ENCODE measurements around the gene AP1G1. TPM values are rescaled to one million over a fixed set of nuclear protein-coding genes. Genes with fewer than 3 reads are reported as not detected.

The AP1G1 gene
- total RNA-seq, 1 experiment from 2014 or later = 139 TPM

DNA sequence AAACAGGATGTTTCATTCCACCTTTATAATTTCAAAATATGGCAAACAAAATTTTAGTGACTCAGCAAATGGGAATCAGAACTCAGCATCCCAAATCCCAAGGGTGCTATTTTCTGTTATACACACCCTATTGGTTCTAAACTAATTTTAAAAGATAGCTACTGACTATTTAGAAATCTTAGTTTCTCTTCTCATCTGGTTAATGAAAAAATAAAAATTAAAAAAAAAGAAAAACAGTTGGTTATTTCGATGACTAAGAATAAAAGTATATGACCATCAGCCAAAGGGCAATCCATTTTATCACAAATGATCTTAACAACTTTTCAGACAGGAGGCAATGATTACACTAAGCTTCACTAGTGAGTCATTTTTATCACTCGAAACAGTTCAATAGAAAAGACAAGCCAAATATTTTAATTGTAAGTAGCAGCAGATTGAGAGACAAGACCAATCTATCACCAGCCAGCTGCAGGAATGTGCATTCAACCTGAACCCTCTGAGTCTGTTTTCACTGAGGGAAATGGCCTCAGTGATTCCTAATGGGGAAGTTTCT lies 99.3 kb downstream of the AP1G1 start:
- H3K4me3 ChIP-seq (ENCODE audit: low read depth, low read length) = no peak overlapping the region
- ChIA-PET CTCF (no interaction called here), POLR2A (no interaction called here)
- no TSS peak for BruUV-seq (replicated peaks)
- TF ChIP-seq CTCF (IDR thresholded peaks at IDR 0.05; ENCODE audit: insufficient read depth in 1 of 2, low read depth in 1 of 2, low read length in 1 of 2, severe bottlenecking in 1 of 2, unreplicated experiment in 1 of 2) = no peak
- peak overlapping the region; percentile 42 for H3K27ac Mint-ChIP-seq (ENCODE audit: unreplicated experiment)
- H3K9me3 Mint-ChIP-seq (ENCODE audit: unreplicated experiment) = no peaks in the 10 kb centered on the region
- intact Hi-C loops (cut with micrococcal nuclease; ENCODE audit: unreplicated experiment) = no loop called here
- H3K27me3 ChIP-seq (replicated peaks; ENCODE audit: control insufficient read depth, insufficient read depth, low read length) = no peaks in the 10 kb centered on the region
- no peaks in the 10 kb centered on the region for H3K27me3 Mint-ChIP-seq (ENCODE audit: insufficient read depth, unreplicated experiment)
- H3K4me1 ChIP-seq = peaks cover 24% of the 10 kb centered on the region
- no peaks in the 10 kb centered on the region for H3K36me3 Mint-ChIP-seq (ENCODE audit: insufficient read depth, unreplicated experiment)
- no peaks in the 10 kb centered on the region for H3K36me3 ChIP-seq (ENCODE audit: control insufficient read depth, insufficient read depth, low read length)
- peaks cover 25% of the 10 kb centered on the region for H3K4me1 Mint-ChIP-seq (ENCODE audit: low read depth, unreplicated experiment)
- no peak for DNase-seq
- H3K4me3 Mint-ChIP-seq (ENCODE audit: unreplicated experiment) = peak overlapping the region; percentile 20
- no peaks in the 10 kb centered on the region for H3K9me3 ChIP-seq

- no peaks in the 10 kb centered on the region for H3K36me3 Mint-ChIP-seq (ENCODE audit: insufficient read depth, unreplicated experiment)
- no peak overlapping the region for H3K27ac Mint-ChIP-seq (ENCODE audit: unreplicated experiment)
- ChIA-PET CTCF (no interaction called here), POLR2A (no interaction called here)
- Histone ChIP-seq H3K27me3 (replicated peaks; ENCODE audit: control insufficient read depth, insufficient read depth, low read length) (no peaks in the 10 kb centered on the region), H3K36me3 (ENCODE audit: control insufficient read depth, insufficient read depth, low read length) (no peaks in the 10 kb centered on the region), H3K4me3 (ENCODE audit: low read depth, low read length) (no peak overlapping the region), H3K4me1 (peaks cover 24% of the 10 kb centered on the region), H3K9me3 (no peaks in the 10 kb centered on the region)
- DNase-seq = no peak
- no peaks in the 10 kb centered on the region for H3K9me3 Mint-ChIP-seq (ENCODE audit: unreplicated experiment)
- TF ChIP-seq CTCF (IDR thresholded peaks at IDR 0.05; ENCODE audit: insufficient read depth in 1 of 2, low read depth in 1 of 2, low read length in 1 of 2, severe bottlenecking in 1 of 2, unreplicated experiment in 1 of 2) = no peak
- BruUV-seq (replicated peaks) = no TSS peak
- intact Hi-C loops (cut with micrococcal nuclease; ENCODE audit: unreplicated experiment) = no loop called here
- H3K4me1 Mint-ChIP-seq (ENCODE audit: low read depth, unreplicated experiment) = peaks cover 25% of the 10 kb centered on the region
- H3K27me3 Mint-ChIP-seq (ENCODE audit: insufficient read depth, unreplicated experiment) = no peaks in the 10 kb centered on the region
- no peak overlapping the region for H3K4me3 Mint-ChIP-seq (ENCODE audit: unreplicated experiment)
Observed at GRCh38 chr16:71708696-71709095, 99.9 kb downstream of the AP1G1 start.

DNA sequence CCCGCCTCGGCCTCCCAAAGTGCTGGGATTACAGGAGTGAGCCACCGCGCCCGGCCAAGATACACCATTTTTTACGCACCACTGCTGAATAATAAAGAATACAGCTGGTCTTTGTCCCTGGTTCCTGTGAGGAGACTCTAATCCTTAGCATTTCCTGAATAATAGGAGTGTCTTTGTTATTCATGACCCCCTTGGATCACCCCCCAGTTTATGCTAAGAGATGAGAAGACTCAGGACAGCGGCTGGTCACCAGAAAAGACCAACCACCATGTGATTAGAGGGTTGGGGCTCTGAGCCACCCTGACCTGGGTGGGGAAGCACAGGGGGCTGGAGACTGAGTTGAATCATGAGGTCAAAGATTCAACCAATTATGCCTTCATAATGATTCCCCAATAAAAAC lies 101.4 kb downstream of the AP1G1 start:
- Histone ChIP-seq H3K9me3 (no peaks in the 10 kb centered on the region), H3K4me3 (ENCODE audit: low read depth, low read length) (no peak overlapping the region), H3K4me1 (peaks cover 24% of the 10 kb centered on the region), H3K36me3 (ENCODE audit: control insufficient read depth, insufficient read depth, low read length) (no peaks in the 10 kb centered on the region), H3K27me3 (replicated peaks; ENCODE audit: control insufficient read depth, insufficient read depth, low read length) (no peaks in the 10 kb centered on the region)
- intact Hi-C loops (cut with micrococcal nuclease; ENCODE audit: unreplicated experiment) = no loop called here
- CTCF ChIA-PET = no interaction called here
- BruUV-seq (replicated peaks) = no TSS peak
- Mint-ChIP-seq H3K4me3 (ENCODE audit: unreplicated experiment) (no peak overlapping the region), H3K27me3 (ENCODE audit: insufficient read depth, unreplicated experiment) (no peaks in the 10 kb centered on the region), H3K27ac (ENCODE audit: unreplicated experiment) (peak overlapping the region; percentile 26), H3K9me3 (ENCODE audit: unreplicated experiment) (no peaks in the 10 kb centered on the region), H3K4me1 (ENCODE audit: low read depth, unreplicated experiment) (peaks cover 25% of the 10 kb centered on the region), H3K36me3 (ENCODE audit: insufficient read depth, unreplicated experiment) (peaks cover 9% of the 10 kb centered on the region)
- no peak for TF ChIP-seq CTCF (IDR thresholded peaks at IDR 0.05; ENCODE audit: insufficient read depth in 1 of 2, low read depth in 1 of 2, low read length in 1 of 2, severe bottlenecking in 1 of 2, unreplicated experiment in 1 of 2)
- DNase-seq = no peak
- POLR2A ChIA-PET = no interaction called here

Measured in Caco-2 (cell line).